Measurements from ENCODE around the gene GNAI3. TPM values are rescaled to one million over a fixed set of nuclear protein-coding genes. Genes with fewer than 3 reads are reported as not detected.

GNAI3 gene
- polyA plus RNA-seq, 2 of the 4 experiments (the other 2 are of a cell fraction), result 5.3 to 8.7 TPM

GRCh38 chr1:109658533-109659042 is 110.2 kb downstream of the GNAI3 start:
- no peak for ATAC-seq
- POLR2A ChIA-PET, result no interaction called here
- no peaks in the 10 kb centered on the region for H3K9me3 ChIP-seq
- no peak for TF ChIP-seq BHLHE40 (IDR thresholded peaks at IDR 0.05; ENCODE audit: low read depth, low read length)
- no peak for TF ChIP-seq MAFK (IDR thresholded peaks at IDR 0.05; ENCODE audit: partially characterized antibody)
- TF ChIP-seq HEYL (CRISPR knock-in tag; IDR thresholded peaks at IDR 0.05), result no peak
- no peak for TF ChIP-seq FOXS1 (CRISPR knock-in tag; IDR thresholded peaks at IDR 0.05)
- no peak for TF ChIP-seq HOXB5 (CRISPR knock-in tag; IDR thresholded peaks at IDR 0.05)
- no peak for TF ChIP-seq CTCF (IDR thresholded peaks at IDR 0.05)
- TF ChIP-seq, protein P1, sequence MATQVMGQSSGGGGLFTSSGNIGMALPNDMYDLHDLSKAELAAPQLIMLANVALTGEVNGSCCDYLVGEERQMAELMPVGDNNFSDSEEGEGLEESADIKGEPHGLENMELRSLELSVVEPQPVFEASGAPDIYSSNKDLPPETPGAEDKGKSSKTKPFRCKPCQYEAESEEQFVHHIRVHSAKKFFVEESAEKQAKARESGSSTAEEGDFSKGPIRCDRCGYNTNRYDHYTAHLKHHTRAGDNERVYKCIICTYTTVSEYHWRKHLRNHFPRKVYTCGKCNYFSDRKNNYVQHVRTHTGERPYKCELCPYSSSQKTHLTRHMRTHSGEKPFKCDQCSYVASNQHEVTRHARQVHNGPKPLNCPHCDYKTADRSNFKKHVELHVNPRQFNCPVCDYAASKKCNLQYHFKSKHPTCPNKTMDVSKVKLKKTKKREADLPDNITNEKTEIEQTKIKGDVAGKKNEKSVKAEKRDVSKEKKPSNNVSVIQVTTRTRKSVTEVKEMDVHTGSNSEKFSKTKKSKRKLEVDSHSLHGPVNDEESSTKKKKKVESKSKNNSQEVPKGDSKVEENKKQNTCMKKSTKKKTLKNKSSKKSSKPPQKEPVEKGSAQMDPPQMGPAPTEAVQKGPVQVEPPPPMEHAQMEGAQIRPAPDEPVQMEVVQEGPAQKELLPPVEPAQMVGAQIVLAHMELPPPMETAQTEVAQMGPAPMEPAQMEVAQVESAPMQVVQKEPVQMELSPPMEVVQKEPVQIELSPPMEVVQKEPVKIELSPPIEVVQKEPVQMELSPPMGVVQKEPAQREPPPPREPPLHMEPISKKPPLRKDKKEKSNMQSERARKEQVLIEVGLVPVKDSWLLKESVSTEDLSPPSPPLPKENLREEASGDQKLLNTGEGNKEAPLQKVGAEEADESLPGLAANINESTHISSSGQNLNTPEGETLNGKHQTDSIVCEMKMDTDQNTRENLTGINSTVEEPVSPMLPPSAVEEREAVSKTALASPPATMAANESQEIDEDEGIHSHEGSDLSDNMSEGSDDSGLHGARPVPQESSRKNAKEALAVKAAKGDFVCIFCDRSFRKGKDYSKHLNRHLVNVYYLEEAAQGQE (IDR thresholded peaks at IDR 0.05), result no peak
- TF ChIP-seq KDM5A (IDR thresholded peaks at IDR 0.05), result no peak
- no peak for TF ChIP-seq EHMT2 (IDR thresholded peaks at IDR 0.05; ENCODE audit: low read depth)
- H3K4me3 ChIP-seq, result no peak overlapping the region
- no peak for DNase-seq (ENCODE audit: low read depth in 1 of 2, low spot score in 1 of 2)
- no peak overlapping the region for H3K4me2 ChIP-seq
- H3K27ac ChIP-seq, result peak overlapping the region in 1 of 2 experiments; percentile 41; a peak in 2 of 6 replicates
- CTCF ChIA-PET, result interaction anchor here (0.6 to 10.6 kb wide), 7 partner anchors 9 to 326 kb away, joined by 3 to 187 read pairs (median 4); partner anchors contain the start of genes AHCYL1 and GSTM2
- WGBS (ENCODE audit: missing lambda C conversion rate), result 64% methylated on average over 3 of the region's 3 CpGs
- FAIRE-seq, result no peak
- H3K4me1 ChIP-seq, result 0 out of 3 replicates have a peak, but pooled peaks cover 5% of the 10 kb centered on the region

DNA sequence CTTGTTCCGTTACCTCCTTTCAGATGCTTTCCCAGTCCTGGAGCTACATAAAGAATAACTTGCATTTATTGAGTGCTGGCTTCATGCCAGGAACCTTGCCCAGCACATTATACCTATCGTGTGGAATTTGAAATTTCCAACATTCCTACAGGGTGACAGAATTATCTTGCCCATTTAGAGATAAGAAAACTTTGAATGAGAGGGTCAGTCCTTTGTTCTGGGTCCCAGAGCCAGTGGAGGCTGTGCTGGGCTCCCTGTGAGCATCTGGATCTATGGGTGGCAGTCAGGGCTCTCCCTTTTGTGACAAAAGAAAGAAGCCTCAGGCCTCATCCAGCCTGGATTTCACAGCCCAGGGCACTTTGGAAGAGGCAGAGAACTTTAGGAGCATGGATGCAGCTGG is 110.7 kb downstream of the GNAI3 start:
- TF ChIP-seq POLR2AphosphoS2 (conservative IDR thresholded peaks at IDR 0.05; ENCODE audit: low read length) (no peak), RFX5 (IDR thresholded peaks at IDR 0.05) (no peak), FOXS1 (CRISPR knock-in tag; IDR thresholded peaks at IDR 0.05) (no peak)
- TF ChIP-seq, protein P1 (IDR thresholded peaks at IDR 0.05), result no peak
- TF ChIP-seq, protein P2, sequence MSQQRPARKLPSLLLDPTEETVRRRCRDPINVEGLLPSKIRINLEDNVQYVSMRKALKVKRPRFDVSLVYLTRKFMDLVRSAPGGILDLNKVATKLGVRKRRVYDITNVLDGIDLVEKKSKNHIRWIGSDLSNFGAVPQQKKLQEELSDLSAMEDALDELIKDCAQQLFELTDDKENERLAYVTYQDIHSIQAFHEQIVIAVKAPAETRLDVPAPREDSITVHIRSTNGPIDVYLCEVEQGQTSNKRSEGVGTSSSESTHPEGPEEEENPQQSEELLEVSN (IDR thresholded peaks at IDR 0.05; ENCODE audit: borderline replicate concordance, low read depth), result no peak
- Histone ChIP-seq H3K4me3 (no peak overlapping the region), H3K27ac (no peak overlapping the region), H3K4me2 (no peak overlapping the region), H3K9me3 (no peaks in the 10 kb centered on the region), H3K4me1 (peaks cover 9% of the 10 kb centered on the region; the same call in 1 of the 3 replicates)
- no peak for DNase-seq (ENCODE audit: low read depth in 1 of 2, low spot score in 1 of 2)
- ChIA-PET CTCF (interaction anchor here (1.5 to 10.6 kb wide), 4 partner anchors 10 to 114 kb away, joined by 5 to 187 read pairs (median 7); no protein-coding TSS in a partner anchor), POLR2A (no interaction called here)
- no peak for FAIRE-seq
- 50% methylated on average over 2 of the region's 2 CpGs for WGBS (ENCODE audit: missing lambda C conversion rate)
- ATAC-seq, result no peak

Data from A549 (cell line).